WTC11 (cell line): ENCODE data around the gene GAS6.
A peak's percentile ranks its signal among the peaks of the same experiment; 100 is the strongest.

Experiments
- ATF2 ChIP-seq: sonication (generic); formaldehyde crosslinking; IDR thresholded peaks from 2 replicates; pipeline ENCODE4 v1.8.1; 2022; ENCODE audit warnings: low read depth, missing genetic modification reagents, borderline replicate concordance
- CTCF ChIP-seq: fragments of 200-600 bp; IDR thresholded peaks from 2 replicates; pipeline ENCODE4 v1.8.0; 2022; ENCODE audit warnings: antibody characterized with exemption
- E2F4 ChIP-seq: sonication (generic); formaldehyde crosslinking; IDR thresholded peaks from 2 replicates; pipeline ENCODE4 v1.8.1; 2022; ENCODE audit warnings: low read depth, mild to moderate bottlenecking, moderate library complexity, missing genetic modification reagents, borderline replicate concordance
- FOXK1 ChIP-seq: sonication (generic); formaldehyde crosslinking; IDR thresholded peaks from 2 replicates; pipeline ENCODE4 v1.8.0; 2022; ENCODE audit warnings: mild to moderate bottlenecking, moderate library complexity, missing genetic modification reagents
- FOXP4 ChIP-seq: sonication (generic); formaldehyde crosslinking; IDR thresholded peaks from 2 replicates; pipeline ENCODE4 v1.8.0; 2022; ENCODE audit warnings: mild to moderate bottlenecking, missing genetic modification reagents
- GRHL2 ChIP-seq: fragments of 250-450 bp; sonication (Bioruptor Pico); IDR thresholded peaks from 2 replicates; pipeline ENCODE4 v1.8.0; 2022; ENCODE audit warnings: mild to moderate bottlenecking, moderate library complexity; ENCODE audit not compliant: insufficient replicate concordance, severe bottlenecking
- JUN ChIP-seq: sonication (generic); formaldehyde crosslinking; IDR thresholded peaks from 2 replicates; pipeline ENCODE4 v1.8.0; 2023; ENCODE audit warnings: mild to moderate bottlenecking, missing genetic modification reagents
- NR3C1 ChIP-seq: sonication (generic); formaldehyde crosslinking; conservative IDR thresholded peaks from 2 replicates; pipeline ENCODE4 v1.8.1; 2023; ENCODE audit warnings: low read depth, mild to moderate bottlenecking, missing genetic modification reagents
- PRDM15 ChIP-seq: sonication (generic); formaldehyde crosslinking; IDR thresholded peaks from 2 replicates; pipeline ENCODE4 v1.8.0; 2022; ENCODE audit warnings: missing genetic modification reagents
- SP1 ChIP-seq: sonication (generic); formaldehyde crosslinking; conservative IDR thresholded peaks from 2 replicates; pipeline ENCODE4 v1.8.1; 2022; ENCODE audit warnings: missing genetic modification reagents
- TCF7 ChIP-seq: sonication (generic); formaldehyde crosslinking; IDR thresholded peaks from 2 replicates; pipeline ENCODE4 v1.8.0; 2022; ENCODE audit warnings: mild to moderate bottlenecking, low read depth, missing genetic modification reagents, moderate library complexity
- ZBTB43 ChIP-seq: sonication (generic); formaldehyde crosslinking; IDR thresholded peaks from 2 replicates; pipeline ENCODE4 v1.8.1; 2023; ENCODE audit warnings: mild to moderate bottlenecking, missing genetic modification reagents
- ZNF219 ChIP-seq: sonication (generic); formaldehyde crosslinking; IDR thresholded peaks from 2 replicates; pipeline ENCODE4 v1.8.0; 2023; ENCODE audit warnings: missing genetic modification reagents, mild to moderate bottlenecking, borderline replicate concordance
- ZSCAN18 ChIP-seq: fragments of 250-450 bp; sonication (Bioruptor Pico); IDR thresholded peaks from 2 replicates; pipeline ENCODE4 v2.1.2; 2022; ENCODE audit warnings: mild to moderate bottlenecking, moderate library complexity

GRCh38 chr13:113816946-113817859, 46.7 kb downstream of the GAS6 start:
- TF ChIP-seq E2F4 (no peak), CTCF (peak; percentile 87), JUN (CRISPR knock-in tag) (no peak), GRHL2 (CRISPR knock-in tag) (no peak), FOXP4 (CRISPR knock-in tag) (no peak), TCF7 (no peak), ZNF219 (CRISPR knock-in tag) (no peak), ATF2 (CRISPR knock-in tag) (no peak), PRDM15 (CRISPR knock-in tag) (no peak), ZBTB43 (CRISPR knock-in tag) (no peak), FOXK1 (CRISPR knock-in tag) (no peak), SP1 (CRISPR knock-in tag) (no peak), ZSCAN18 (CRISPR knock-in tag) (no peak), NR3C1 (no peak)
